A549 (cell line): ENCODE results near the gene SNRPD3. TPM values are rescaled to one million over a fixed set of nuclear protein-coding genes. Genes with fewer than 3 reads are reported as not detected.
A peak's percentile ranks its signal among the peaks of the same experiment; 100 is the strongest.

Experiments
- ATAC-seq, 2 experiments: fragments of 200-7000 bp in 1 of 2; fragments of >200 bp in 1 of 2; cut with Nextera tagmentation in 1 of 2; cut with Tn5 transposase in 1 of 2; 3 replicates each; pipeline versions ENCODE4 v1.8.0 to v1.9.1; 2018 to 2020; ENCODE audit warnings: mild to moderate bottlenecking in 1 of 2, moderate library complexity in 1 of 2
- CTCF ChIA-PET: fragments of 300-600 bp; sonication (Branson Sonifier 250); formaldehyde crosslinking; extraction: SDS; loops from one replicate; lab custom pipeline; 2021; ENCODE audit warnings: antibody characterized with exemption, inconsistent platforms; lab: Yijun Ruan, JAX
- POLR2A ChIA-PET: fragments of 350-600 bp; formaldehyde crosslinking; extraction: SDS; loops from one replicate; lab custom pipeline; 2021; ENCODE audit warnings: antibody characterized with exemption, inconsistent platforms; lab: Yijun Ruan, JAX
- DNase-seq, 2 experiments: peaks; one replicate each; pipeline versions ENCODE4 v3.0.0 to v3.0.0-alpha.2; 2011 to 2016; ENCODE audit warnings: low read depth in 1 of 2, low spot score in 1 of 2
- FAIRE-seq: peaks from 2 replicates; lab custom pipeline; 2011; peaks lifted over from hg19 to GRCh38; lab: Jason Lieb, UNC
- H3K27ac ChIP-seq, 2 experiments: fragments of >200 bp; sonication (Bioruptor Twin); formaldehyde crosslinking; 3 replicates each; pipeline ENCODE4 v1.5.1; 2016 to 2017
- H3K4me1 ChIP-seq: fragments of >200 bp; sonication (Bioruptor Twin); formaldehyde crosslinking; 3 replicates; pipeline ENCODE4 v1.6.1; 2016
- H3K4me2 ChIP-seq: fragments of >200 bp; sonication (Bioruptor Twin); formaldehyde crosslinking; 3 replicates; pipeline ENCODE4 v1.6.1; 2016
- H3K4me3 ChIP-seq: fragments of >200 bp; sonication (Bioruptor Twin); formaldehyde crosslinking; 3 replicates; pipeline ENCODE4 v1.5.1; 2016
- H3K9me3 ChIP-seq: fragments of >200 bp; sonication (Bioruptor Twin); formaldehyde crosslinking; 3 replicates; pipeline ENCODE4 v1.6.1; 2016
- BCL3 ChIP-seq: fragments of >200 bp; sonication (Bioruptor Twin); formaldehyde crosslinking; IDR thresholded peaks from 3 replicates; pipeline ENCODE4 v1.6.1; 2016
- BHLHE40 ChIP-seq: IDR thresholded peaks from 2 replicates; pipeline ENCODE4 v1.6.1; 2012; ENCODE audit warnings: low read depth, low read length, inconsistent platforms
- CBX2 ChIP-seq: fragments of 200-600 bp; sonication (generic); IDR thresholded peaks from 2 replicates; pipeline ENCODE4 v1.6.1; 2016; ENCODE audit warnings: low read depth, mild to moderate bottlenecking, borderline replicate concordance
- CEBPB ChIP-seq, 2 experiments: fragments of >200 bp in 1 of 2; sonication (Bioruptor Twin) in 1 of 2; formaldehyde crosslinking in 1 of 2; IDR thresholded peaks; 2 replicates each; pipeline ENCODE4 v1.6.1; 2012 to 2016
- CHD4 ChIP-seq: fragments of 200-600 bp; sonication (generic); IDR thresholded peaks from 2 replicates; pipeline ENCODE4 v1.6.1; 2016; ENCODE audit warnings: antibody characterized with exemption, mild to moderate bottlenecking, borderline replicate concordance
- EHF ChIP-seq: fragments of 250-450 bp; sonication (Bioruptor Pico); IDR thresholded peaks from 2 replicates; pipeline ENCODE4 v1.5.0; 2020; ENCODE audit warnings: mild to moderate bottlenecking
- EHMT2 ChIP-seq: fragments of 200-600 bp; sonication (generic); IDR thresholded peaks from 2 replicates; pipeline ENCODE4 v1.6.1; 2016; ENCODE audit warnings: antibody characterized with exemption, low read depth, mild to moderate bottlenecking, moderate library complexity
- ELK1 ChIP-seq: fragments of 150-350 bp; IDR thresholded peaks from 2 replicates; pipeline ENCODE4 v1.6.1; 2014; ENCODE audit warnings: low read depth, mild to moderate bottlenecking, low read length
- ESRRA ChIP-seq: fragments of 150-350 bp; IDR thresholded peaks from 2 replicates; pipeline ENCODE4 v1.6.1; 2014; ENCODE audit warnings: mild to moderate bottlenecking, low read length, borderline replicate concordance
- GATA3 ChIP-seq: IDR thresholded peaks from 2 replicates; pipeline ENCODE4 v1.6.1; 2012; ENCODE audit warnings: borderline replicate concordance
- HEYL ChIP-seq: fragments of 250-450 bp; sonication (Bioruptor Pico); IDR thresholded peaks from 2 replicates; pipeline ENCODE4 v1.8.0; 2021; ENCODE audit warnings: mild to moderate bottlenecking, moderate library complexity
- JUNB ChIP-seq: fragments of >200 bp; sonication (Bioruptor Twin); formaldehyde crosslinking; IDR thresholded peaks from 2 replicates; pipeline ENCODE4 v1.6.1; 2016
- KDM5A ChIP-seq: fragments of 200-600 bp; sonication (generic); IDR thresholded peaks from 2 replicates; pipeline ENCODE4 v1.6.1; 2016; ENCODE audit warnings: antibody characterized with exemption, mild to moderate bottlenecking
- MAFK ChIP-seq: fragments of 450-650 bp; IDR thresholded peaks from 2 replicates; pipeline ENCODE4 v1.6.1; 2014; ENCODE audit not compliant: partially characterized antibody
- NFE2L2 ChIP-seq: fragments of 150-350 bp; conservative IDR thresholded peaks from 2 replicates; pipeline ENCODE4 v1.6.1; 2014; ENCODE audit warnings: low read length
- NPAS2 ChIP-seq: fragments of 250-450 bp; sonication (Bioruptor Pico); IDR thresholded peaks from 2 replicates; pipeline ENCODE4 v1.8.0; 2022; ENCODE audit warnings: mild to moderate bottlenecking, moderate library complexity, borderline replicate concordance
- NR3C1 ChIP-seq: fragments of >200 bp; sonication (Bioruptor Twin); formaldehyde crosslinking; IDR thresholded peaks from 3 replicates; pipeline ENCODE4 v1.6.1; 2017
- RCOR1 ChIP-seq: fragments of 150-350 bp; IDR thresholded peaks from 2 replicates; pipeline ENCODE4 v1.6.1; 2014; ENCODE audit warnings: antibody characterized with exemption, low read length, low read depth
- RNF2 ChIP-seq: fragments of 200-600 bp; sonication (generic); IDR thresholded peaks from 2 replicates; pipeline ENCODE4 v1.6.1; 2016; ENCODE audit warnings: low read depth, mild to moderate bottlenecking, antibody characterized with exemption, moderate library complexity, borderline replicate concordance
- WGBS: methylation state at CpG from one replicate; pipeline ENCODE4 v1.1.6; 2017; ENCODE audit errors: missing lambda C conversion rate; 5-methylcytosine and 5-hydroxymethylcytosine counted together
- polyA plus RNA-seq, 4 experiments: library from polyadenylated mRNA; depleted of rRNA in 3 of 4; stranded (reverse); fragments of >200 nt; fragmentation: RNase III in 1 of 4; extraction: RNeasy Plus Mini Kit Qiagen cat#74134 plus additional on column Dnase treatment in 1 of 4; gene quantifications; 2 replicates in 3 of 4; 3 replicates in 1 of 4; pipeline ENCODE4 v1.2.3, GENCODE V29; 2011 to 2017

The SNRPD3 gene
- polyA plus RNA-seq, 2 of the 4 experiments (the other 2 are of a cell fraction): 157 to 344 TPM

GRCh38 chr22:24510637-24511625 lies 44.9 kb upstream of the SNRPD3 start:
- CTCF ChIA-PET: interaction anchor here (1.1 kb wide), 1 partner anchor 11 kb away, joined by 7 read pairs; no protein-coding TSS in a partner anchor
- H3K9me3 ChIP-seq: no peaks in the 10 kb centered on the region
- 60% methylated on average over 9 of the region's 10 CpGs for WGBS
- POLR2A ChIA-PET: no interaction called here
- H3K4me1 ChIP-seq: peaks cover 43% of the 10 kb centered on the region
- no peak for FAIRE-seq
- no peak for DNase-seq
- ATAC-seq: 0 out of 6 replicates have a peak, but pooled peaks of 1 of the 2 experiments have one; percentile 13
- no peak overlapping the region for H3K4me3 ChIP-seq
- H3K27ac ChIP-seq: no peak overlapping the region
- H3K4me2 ChIP-seq: 0 out of 3 replicates have a peak overlapping the region, but pooled peaks have one; percentile 21
- TF ChIP-seq GATA3: no peak
- no peak for TF ChIP-seq JUNB
- TF ChIP-seq BHLHE40: no peak
- peak; percentile 98 for TF ChIP-seq MAFK

- CTCF ChIA-PET: interaction anchor here (1.0 kb wide), 1 partner anchor 13 kb away, joined by 5 read pairs; no protein-coding TSS in a partner anchor
- FAIRE-seq (no peak), ATAC-seq (no peak), DNase-seq (no peak)
- 97% methylated on average over 3 of the region's 3 CpGs for WGBS
- H3K4me3 ChIP-seq: no peak overlapping the region
- peaks cover 39% of the 10 kb centered on the region for H3K4me1 ChIP-seq
- no peak overlapping the region for H3K4me2 ChIP-seq
- TF ChIP-seq ESRRA (no peak), GATA3 (no peak), CEBPB (IDR thresholded peaks at IDR 0.05) (no peak), RCOR1 (no peak), NPAS2 (CRISPR knock-in tag) (no peak), EHMT2 (no peak), NR3C1 (no peak), JUNB (no peak), RNF2 (no peak), CBX2 (no peak)
- TF ChIP-seq, all 56 proteins: peak for 0
- POLR2A ChIA-PET: no interaction called here
- H3K9me3 ChIP-seq: no peaks in the 10 kb centered on the region
- no peak overlapping the region for H3K27ac ChIP-seq
These were observed 43.8 kb upstream of the SNRPD3 start for GRCh38 chr22:24512043-24512442.

GRCh38 chr22:24513378-24514240 lies 42.2 kb upstream of the SNRPD3 start:
- CTCF ChIA-PET: interaction anchor here (0.7 to 1.3 kb wide), 3 partner anchors 11 to 324 kb away, joined by 3 to 5 read pairs (median 3); no protein-coding TSS in a partner anchor
- POLR2A ChIA-PET: no interaction called here
- Histone ChIP-seq H3K9me3 (no peaks in the 10 kb centered on the region), H3K4me2 (peak overlapping the region; percentile 37; the same call in 2 of the 3 replicates), H3K4me3 (no peak overlapping the region), H3K4me1 (peaks cover 33% of the 10 kb centered on the region), H3K27ac (peak overlapping the region in 1 of 2 experiments; percentile 18; a peak in 1 of 6 replicates)
- FAIRE-seq: no peak
- no peak for DNase-seq
- WGBS: 86% methylated on average over 9 of the region's 9 CpGs
- TF ChIP-seq CHD4: no peak
- TF ChIP-seq EHF: no peak
- no peak for TF ChIP-seq ELK1
- no peak for TF ChIP-seq HEYL
- no peak for TF ChIP-seq NFE2L2
- TF ChIP-seq BCL3: no peak
- no peak for TF ChIP-seq KDM5A
- no peak for TF ChIP-seq NR3C1
- TF ChIP-seq EHMT2: no peak
- ATAC-seq: no peak
